ENCODE measurements around the gene TOR4A. TPM values are rescaled to one million over a fixed set of nuclear protein-coding genes. Genes with fewer than 3 reads are reported as not detected.

The TOR4A gene
- total and polyA plus RNA-seq, 9 of the 15 experiments (the other 6 are each of a cell fraction or from before 2014, with no cell fraction given), result 3.9 to 49.2 (median 8.8) TPM

- TF ChIP-seq CBFA2T3 (IDR thresholded peaks at IDR 0.05) (no peak), EGR1 (conservative IDR thresholded peaks at IDR 0.05) (0 out of 2 replicates have a peak, but pooled peaks have one; percentile 22), BACH1 (tag; IDR thresholded peaks at IDR 0.05) (no peak), E2F6 (IDR thresholded peaks at IDR 0.05; ENCODE audit: borderline replicate concordance in 1 of 2, extremely low read depth in 1 of 2, insufficient read depth in 1 of 2, insufficient read length in 1 of 2, low read depth in 1 of 2, low read length in 1 of 2, poor library complexity in 1 of 2, severe bottlenecking in 1 of 2) (peak in 1 of 2 experiments; percentile 10), PKNOX1 (IDR thresholded peaks at IDR 0.05) (peak; percentile 85)
- POLR2A ChIA-PET, result interaction anchor here (0.6 to 8.3 kb wide), 4 partner anchors 10 to 123 kb away, joined by 3 to 221 read pairs (median 4); partner anchors contain the start of gene TUBB4B
- Histone ChIP-seq H3K9me1 (ENCODE audit: control insufficient read depth, insufficient read depth, low read length) (no peaks in the 10 kb centered on the region), H3K27ac (ENCODE audit: extremely low read depth, low read depth, low read length) (no peak overlapping the region), H3K36me3 (ENCODE audit: control insufficient read depth, insufficient read depth, low read length) (peaks cover 14% of the 10 kb centered on the region), H3K4me1 (replicated peaks in 1 of 2; ENCODE audit: control insufficient read depth in 2 of 2, insufficient read depth in 2 of 2, low read length in 2 of 2) (peaks cover 13 to 70% of the 10 kb centered on the region in 2 experiments), H3K79me2 (ENCODE audit: control insufficient read depth, insufficient read depth, low read length) (peaks cover 33% of the 10 kb centered on the region), H3K27me3 (ENCODE audit: control insufficient read depth in 2 of 2, insufficient read depth in 2 of 2, low read length in 2 of 2) (no peaks in the 10 kb centered on the region), H3K9ac (ENCODE audit: insufficient read depth in 1 of 2, low read depth in 2 of 2, low read length in 2 of 2) (peak overlapping the region in 1 of 2 experiments; percentile 95; a peak in 2 of 4 replicates), H4K20me1 (replicated peaks; ENCODE audit: control insufficient read depth, insufficient read depth, low read length) (no peaks in the 10 kb centered on the region; the same call in 1 of the 2 replicates), H3K4me2 (ENCODE audit: insufficient read depth, low read length) (0 out of 2 replicates have a peak overlapping the region, but pooled peaks have one; percentile 97), H3K9me3 (replicated peaks; ENCODE audit: control insufficient read depth, insufficient read depth, low read depth, low read length) (no peaks in the 10 kb centered on the region), H2AFZ (ENCODE audit: low read depth, low read length) (no peak overlapping the region), H3K4me3 (no peak overlapping the region)
- intact Hi-C loops (cut with micrococcal nuclease), result no loop called here
- CTCF ChIA-PET (ENCODE audit: low intra/inter-chr PET ratio), result no interaction called here
- FAIRE-seq (no peak), ATAC-seq (peak; percentile 44), DNase-seq (ENCODE audit: extremely low read depth in 1 of 4, low spot score in 3 of 4) (peak; percentile 48 to 56 (median 52))
- BruUV-seq (replicated peaks), result no TSS peak
- WGBS (ENCODE audit: insufficient coverage, low coverage, missing lambda C conversion rate), result 82% methylated on average over 28 of the region's 35 CpGs
- in situ Hi-C loops (cut with MboI), result no loop called here
These were observed 24.7 kb upstream of the TOR4A start for GRCh38 chr9:137252555-137253506.
